Measurements from ENCODE around the gene DCP1B. TPM values are rescaled to one million over a fixed set of nuclear protein-coding genes. Genes with fewer than 3 reads are reported as not detected.

The DCP1B gene
- total and polyA plus RNA-seq, 7 experiments from 2014 or later = 8.1 to 30.5 (median 19.3) TPM

- CTCF ChIA-PET = interaction anchor here (0.6 kb wide), 1 partner anchor 392 kb away, joined by 3 read pairs; no protein-coding TSS in a partner anchor
These were observed 70.2 kb downstream of the DCP1B start for GRCh38 chr12:1934068-1934467.

DNA sequence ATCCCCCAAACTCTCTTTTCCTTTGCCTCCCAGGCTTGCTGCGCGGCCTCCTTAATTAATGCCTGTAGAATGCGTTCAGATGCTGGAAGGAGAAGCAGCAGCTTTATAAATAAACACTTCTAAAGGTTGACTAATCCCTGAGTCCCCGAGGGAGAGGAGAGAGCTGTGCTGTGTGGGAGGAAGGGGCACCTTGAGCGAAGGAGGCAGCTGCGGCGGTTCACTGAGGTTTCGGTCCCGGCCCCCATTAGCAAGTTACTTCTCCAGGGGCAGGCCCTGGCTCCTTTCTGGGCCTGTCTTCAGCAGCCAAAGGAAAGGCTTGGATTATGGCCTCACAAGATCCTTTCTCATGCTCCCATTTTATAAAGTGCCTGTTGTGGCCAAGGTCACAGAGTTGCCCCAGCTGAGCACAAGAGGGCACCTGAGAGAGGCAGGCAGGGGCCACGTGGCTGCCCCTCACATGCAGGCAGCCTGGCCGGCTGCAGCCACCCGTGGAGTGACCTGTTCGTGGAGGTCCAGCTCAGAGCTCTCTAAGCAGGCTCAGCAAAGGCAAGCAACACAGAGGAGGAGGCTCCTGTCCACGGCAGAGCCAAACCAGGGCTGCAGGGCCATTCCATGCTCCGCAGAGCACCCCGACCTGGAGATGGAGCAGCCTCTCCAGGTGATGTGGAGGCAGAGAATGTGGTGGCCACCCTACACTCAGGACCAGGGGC is 70.8 kb downstream of the DCP1B start:
- peaks cover 0 to 13% (median 0%) of the 10 kb centered on the region in 3 experiments for H3K36me3 ChIP-seq (ENCODE audit: control insufficient read depth in 2 of 3, insufficient read depth in 3 of 3, low read length in 3 of 3)
- Mint-ChIP-seq H3K27me3 (no peaks in the 10 kb centered on the region), H3K4me1 (peaks cover 0 to 20% (median 14%) of the 10 kb centered on the region in 7 donors), H3K9me3 (peaks cover 0 to 2% (median 0%) of the 10 kb centered on the region in 11 donors), H3K4me3 (no peak overlapping the region), H3K36me3 (no peaks in the 10 kb centered on the region), H3K27ac (no peak overlapping the region)
- no peaks in the 10 kb centered on the region for H3K9me3 ChIP-seq (ENCODE audit: control insufficient read depth in 2 of 3, low read length in 3 of 3)
- intact Hi-C loops (cut with micrococcal nuclease) = no loop called here
- DNase-seq = no peak
- no peaks in the 10 kb centered on the region for H3K27me3 ChIP-seq (ENCODE audit: control insufficient read depth in 2 of 2, insufficient read depth in 2 of 2, low read length in 2 of 2)
- ChIA-PET CTCF (interaction anchor here (0.6 kb wide), 2 partner anchors 18 to 393 kb away, joined by 3 read pairs; no protein-coding TSS in a partner anchor), POLR2A (no interaction called here)
- H3K4me3 ChIP-seq (ENCODE audit: low read length) = no peak overlapping the region
- no peak overlapping the region for H3K27ac ChIP-seq (ENCODE audit: low read depth, low read length)
- no peak for ATAC-seq
- no peaks in the 10 kb centered on the region for H3K4me1 ChIP-seq (ENCODE audit: control insufficient read depth in 2 of 2, insufficient read depth in 2 of 2, low read length in 2 of 2)

More at GRCh38 chr12:1934068-1934467, 70.2 kb downstream of the DCP1B start:
- H3K4me3 ChIP-seq (ENCODE audit: low read length) = no peak overlapping the region
- Mint-ChIP-seq H3K4me1 (peaks cover 0 to 17% (median 11%) of the 10 kb centered on the region in 7 donors), H3K27me3 (no peaks in the 10 kb centered on the region), H3K4me3 (no peak overlapping the region), H3K36me3 (no peaks in the 10 kb centered on the region), H3K27ac (no peak overlapping the region), H3K9me3 (peaks cover 0 to 2% (median 0%) of the 10 kb centered on the region in 11 donors)
- H3K9me3 ChIP-seq (ENCODE audit: control insufficient read depth in 2 of 3, low read length in 3 of 3) = no peaks in the 10 kb centered on the region
- H3K27ac ChIP-seq (ENCODE audit: low read depth, low read length) = no peak overlapping the region
- no peaks in the 10 kb centered on the region for H3K27me3 ChIP-seq (ENCODE audit: control insufficient read depth in 2 of 2, insufficient read depth in 2 of 2, low read length in 2 of 2)
- POLR2A ChIA-PET = interaction anchor here (0.5 kb wide), 1 partner anchor 24 kb away, joined by 3 read pairs; no protein-coding TSS in a partner anchor
- intact Hi-C loops (cut with micrococcal nuclease) = no loop called here
- H3K4me1 ChIP-seq (ENCODE audit: control insufficient read depth in 2 of 2, insufficient read depth in 2 of 2, low read length in 2 of 2) = no peaks in the 10 kb centered on the region
- ATAC-seq = no peak
- no peak for DNase-seq
- H3K36me3 ChIP-seq (ENCODE audit: control insufficient read depth in 2 of 3, insufficient read depth in 3 of 3, low read length in 3 of 3) = peaks cover 0 to 14% (median 0%) of the 10 kb centered on the region in 3 experiments

GRCh38 chr12:1932264-1932777 is 71.9 kb downstream of the DCP1B start:
- peaks cover 0 to 20% (median 14%) of the 10 kb centered on the region in 7 donors for H3K4me1 Mint-ChIP-seq
- DNase-seq (peak in 1 of 9 donors; percentile 6), ATAC-seq (no peak)
- intact Hi-C loops (cut with micrococcal nuclease) = no loop called here
- no peaks in the 10 kb centered on the region for H3K27me3 ChIP-seq (ENCODE audit: control insufficient read depth in 2 of 2, insufficient read depth in 2 of 2, low read length in 2 of 2)
- H3K27me3 Mint-ChIP-seq = no peaks in the 10 kb centered on the region
- H3K9me3 Mint-ChIP-seq = peaks cover 0 to 2% (median 0%) of the 10 kb centered on the region in 11 donors
- H3K4me3 Mint-ChIP-seq = no peak overlapping the region
- H3K9me3 ChIP-seq (ENCODE audit: control insufficient read depth in 2 of 3, low read length in 3 of 3) = no peaks in the 10 kb centered on the region
- no peak overlapping the region for H3K27ac ChIP-seq (ENCODE audit: low read depth, low read length)
- H3K4me1 ChIP-seq (ENCODE audit: control insufficient read depth in 2 of 2, insufficient read depth in 2 of 2, low read length in 2 of 2) = no peaks in the 10 kb centered on the region
- CTCF ChIA-PET = no interaction called here
- POLR2A ChIA-PET = no interaction called here
- H3K36me3 ChIP-seq (ENCODE audit: control insufficient read depth in 2 of 3, insufficient read depth in 3 of 3, low read length in 3 of 3) = peaks cover 0 to under 1% (median 0%) of the 10 kb centered on the region in 3 experiments
- H3K27ac Mint-ChIP-seq = peak overlapping the region in 1 of 9 donors; percentile 72
- H3K4me3 ChIP-seq (ENCODE audit: low read length) = no peak overlapping the region
- no peaks in the 10 kb centered on the region for H3K36me3 Mint-ChIP-seq

GRCh38 chr12:1931642-1932041 is 72.6 kb downstream of the DCP1B start:
- no peak for ATAC-seq
- ChIA-PET CTCF (no interaction called here), POLR2A (no interaction called here)
- intact Hi-C loops (cut with micrococcal nuclease) = no loop called here
- Mint-ChIP-seq H3K4me3 (no peak overlapping the region), H3K9me3 (peaks cover 0 to 2% (median 0%) of the 10 kb centered on the region in 11 donors), H3K27me3 (no peaks in the 10 kb centered on the region), H3K27ac (peak overlapping the region in 2 of 9 donors; percentile 49 to 72), H3K36me3 (no peaks in the 10 kb centered on the region), H3K4me1 (peaks cover 0 to 20% (median 15%) of the 10 kb centered on the region in 7 donors)
- DNase-seq = no peak
- Histone ChIP-seq H3K9me3 (ENCODE audit: control insufficient read depth in 2 of 3, low read length in 3 of 3) (no peaks in the 10 kb centered on the region), H3K4me1 (ENCODE audit: control insufficient read depth in 2 of 2, insufficient read depth in 2 of 2, low read length in 2 of 2) (no peaks in the 10 kb centered on the region), H3K4me3 (ENCODE audit: low read length) (no peak overlapping the region), H3K27me3 (ENCODE audit: control insufficient read depth in 2 of 2, insufficient read depth in 2 of 2, low read length in 2 of 2) (no peaks in the 10 kb centered on the region), H3K36me3 (ENCODE audit: control insufficient read depth in 2 of 3, insufficient read depth in 3 of 3, low read length in 3 of 3) (no peaks in the 10 kb centered on the region), H3K27ac (ENCODE audit: low read depth, low read length) (no peak overlapping the region)

DNA sequence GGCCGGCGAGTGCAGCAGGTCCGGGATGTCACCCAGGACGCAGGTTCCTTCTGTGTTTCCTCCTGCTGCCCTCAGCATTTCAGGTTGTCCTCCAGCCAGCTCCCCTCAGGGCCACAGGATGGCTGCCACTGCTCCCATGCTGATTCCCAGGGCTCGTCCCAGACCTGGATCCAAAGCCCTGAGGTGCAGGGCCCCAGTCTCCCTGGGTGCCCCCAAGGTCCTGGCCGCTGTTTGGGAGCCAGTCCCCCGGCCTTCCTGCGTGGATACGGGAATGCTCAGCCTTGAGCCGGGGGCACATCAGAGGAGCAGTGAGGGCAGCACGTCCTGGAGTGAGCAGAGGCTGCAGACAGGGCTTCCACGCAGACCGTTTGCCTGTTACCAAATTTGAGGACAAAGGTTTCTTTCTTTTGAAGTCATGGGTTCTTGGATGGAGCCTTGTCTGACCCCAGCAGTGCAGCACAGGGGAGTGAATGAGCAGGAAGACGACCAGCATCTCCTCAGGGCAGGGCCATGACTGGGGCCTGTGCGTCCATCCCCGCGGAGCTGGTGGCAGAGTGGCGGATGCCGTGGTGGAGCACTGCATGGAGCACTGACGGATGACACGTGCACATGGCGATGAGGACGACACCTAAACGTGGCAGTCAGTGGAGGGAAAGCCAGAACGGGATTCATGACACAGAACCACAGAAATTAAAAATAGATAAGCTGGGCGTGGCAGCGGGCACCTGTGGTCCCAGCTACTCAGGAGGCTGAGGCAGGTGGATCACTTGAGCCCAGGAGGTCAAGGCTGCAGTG is 73.3 kb downstream of the DCP1B start:
- Histone ChIP-seq H3K4me1 (ENCODE audit: control insufficient read depth in 2 of 2, insufficient read depth in 2 of 2, low read length in 2 of 2) (no peaks in the 10 kb centered on the region), H3K4me3 (ENCODE audit: low read length) (no peak overlapping the region), H3K9me3 (ENCODE audit: control insufficient read depth in 2 of 3, low read length in 3 of 3) (no peaks in the 10 kb centered on the region), H3K27me3 (ENCODE audit: control insufficient read depth in 2 of 2, insufficient read depth in 2 of 2, low read length in 2 of 2) (no peaks in the 10 kb centered on the region), H3K36me3 (ENCODE audit: control insufficient read depth in 2 of 3, insufficient read depth in 3 of 3, low read length in 3 of 3) (no peaks in the 10 kb centered on the region), H3K27ac (ENCODE audit: low read depth, low read length) (no peak overlapping the region)
- ChIA-PET POLR2A (no interaction called here), CTCF (interaction anchor here (0.6 to 1.0 kb wide), 2 partner anchors 8 to 9 kb away, joined by 3 to 4 read pairs; no protein-coding TSS in a partner anchor)
- peak overlapping the region in 1 of 9 donors; percentile 49 for H3K27ac Mint-ChIP-seq
- peak in 1 of 9 donors; percentile 10 for DNase-seq
- H3K9me3 Mint-ChIP-seq = peaks cover 0 to 2% (median 0%) of the 10 kb centered on the region in 11 donors
- intact Hi-C loops (cut with micrococcal nuclease) = no loop called here
- no peak for ATAC-seq
- H3K36me3 Mint-ChIP-seq = no peaks in the 10 kb centered on the region
- H3K27me3 Mint-ChIP-seq = no peaks in the 10 kb centered on the region
- H3K4me3 Mint-ChIP-seq = no peak overlapping the region
- peaks cover 0 to 20% (median 15%) of the 10 kb centered on the region in 7 donors for H3K4me1 Mint-ChIP-seq

DNA sequence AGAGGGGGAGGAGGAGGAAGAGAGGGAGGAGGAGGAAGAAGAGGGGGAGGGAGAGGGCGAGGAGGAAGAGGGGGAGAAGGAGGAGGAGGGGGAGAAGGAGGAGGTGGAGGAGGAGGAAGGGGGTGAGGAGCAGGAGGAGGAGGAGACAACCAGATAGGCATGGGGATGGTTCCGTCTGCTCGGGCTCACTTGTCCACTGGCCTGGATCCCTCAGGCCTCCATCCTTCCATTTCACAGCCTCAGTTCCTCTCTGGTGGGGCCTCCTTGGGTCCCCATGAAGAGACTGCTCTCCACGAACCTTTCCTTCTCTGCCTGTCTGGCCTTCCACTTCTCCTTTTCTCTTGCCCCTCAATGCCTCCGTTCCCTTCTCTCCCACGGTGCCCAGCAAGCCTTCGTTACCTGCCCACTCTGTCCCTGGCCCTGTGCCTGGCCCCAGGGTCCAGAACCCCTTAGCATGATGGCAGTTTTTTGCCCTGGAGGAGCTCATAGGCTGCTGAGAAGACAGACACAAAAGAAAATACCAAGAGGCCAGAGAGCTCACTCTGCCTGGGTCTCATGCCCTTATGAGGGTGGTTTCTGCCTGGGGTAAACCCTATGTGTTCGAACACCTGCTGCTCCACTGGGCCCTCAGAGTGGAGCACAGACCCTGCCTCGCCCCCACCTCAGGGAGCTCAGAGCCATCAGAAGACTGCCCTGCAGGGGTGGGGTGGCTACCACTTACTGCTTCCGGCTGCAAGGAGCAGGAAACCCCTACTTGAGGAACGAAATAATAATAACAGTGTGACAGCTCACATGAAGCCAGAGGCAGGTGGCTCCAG is 74.1 kb downstream of the DCP1B start:
- Histone ChIP-seq H3K4me1 (ENCODE audit: control insufficient read depth in 2 of 2, insufficient read depth in 2 of 2, low read length in 2 of 2) (peaks cover 0 to 2% of the 10 kb centered on the region in 2 donors), H3K4me3 (ENCODE audit: low read length) (no peak overlapping the region), H3K27ac (ENCODE audit: low read depth, low read length) (peak overlapping the region; percentile 21), H3K9me3 (ENCODE audit: control insufficient read depth in 2 of 3, low read length in 3 of 3) (no peaks in the 10 kb centered on the region), H3K27me3 (ENCODE audit: control insufficient read depth in 2 of 2, insufficient read depth in 2 of 2, low read length in 2 of 2) (no peaks in the 10 kb centered on the region), H3K36me3 (ENCODE audit: control insufficient read depth in 2 of 3, insufficient read depth in 3 of 3, low read length in 3 of 3) (no peaks in the 10 kb centered on the region)
- Mint-ChIP-seq H3K4me3 (peak overlapping the region in 1 of 10 donors; percentile 23), H3K36me3 (no peaks in the 10 kb centered on the region), H3K4me1 (peaks cover under 1 to 21% (median 18%) of the 10 kb centered on the region in 7 donors), H3K27me3 (no peaks in the 10 kb centered on the region), H3K27ac (peak overlapping the region in 4 of 9 donors; percentile 9 to 83 (median 58)), H3K9me3 (peaks cover 0 to 2% (median 0%) of the 10 kb centered on the region in 11 donors)
- ChIA-PET CTCF (interaction anchor here (0.6 to 1.0 kb wide), 3 partner anchors 9 to 124 kb away, joined by 3 to 4 read pairs (median 3); no protein-coding TSS in a partner anchor), POLR2A (no interaction called here)
- no peak for ATAC-seq
- intact Hi-C loops (cut with micrococcal nuclease) = no loop called here
- DNase-seq = peak in 1 of 9 donors; percentile 4
